MM.1S (cell line): Measurements from ENCODE around the gene SBF1.

Experiments
- DNase-seq: peaks from one replicate; pipeline ENCODE4 v3.0.0-alpha.2; 2015
- H2AFZ ChIP-seq: fragments of 300-600 bp; sonication (generic); 2 replicates; pipeline ENCODE4 v1.6.0; 2016; ENCODE audit warnings: antibody characterized with exemption, low read length
- H3F3A ChIP-seq: fragments of 300-600 bp; sonication (generic); 2 replicates; pipeline ENCODE4 v1.6.1; 2016; ENCODE audit warnings: mild to moderate bottlenecking, antibody characterized with exemption, low read length, moderate library complexity, mixed read lengths; ENCODE audit not compliant: insufficient read depth
- H3K27ac ChIP-seq: fragments of 300-600 bp; sonication (generic); 2 replicates; pipeline ENCODE4 v1.5.1; 2016; ENCODE audit warnings: mild to moderate bottlenecking, low read length
- H3K27me3 ChIP-seq: fragments of 300-600 bp; sonication (generic); replicated peaks from 2 replicates; pipeline ENCODE4 v1.6.0; 2016; ENCODE audit warnings: low read length; ENCODE audit not compliant: insufficient read depth
- H3K36me3 ChIP-seq: fragments of 300-600 bp; sonication (generic); replicated peaks from 2 replicates; pipeline ENCODE4 v1.6.1; 2016; ENCODE audit warnings: mild to moderate bottlenecking, low read length, mixed read lengths; ENCODE audit not compliant: insufficient read depth
- H3K4me1 ChIP-seq: fragments of 300-600 bp; sonication (generic); 2 replicates; pipeline ENCODE4 v1.6.1; 2016; ENCODE audit warnings: low read length, mixed read lengths
- H3K4me2 ChIP-seq: fragments of 300-600 bp; sonication (generic); 2 replicates; pipeline ENCODE4 v1.6.0; 2016; ENCODE audit warnings: low read depth, low read length
- H3K4me3 ChIP-seq: fragments of 300-600 bp; sonication (generic); 2 replicates; pipeline ENCODE4 v1.5.1; 2016; ENCODE audit warnings: low read length, mixed read lengths
- H3K79me2 ChIP-seq: fragments of 300-600 bp; sonication (generic); 2 replicates; pipeline ENCODE4 v1.6.1; 2016; ENCODE audit warnings: mixed run types, low read length, mixed read lengths
- H3K9ac ChIP-seq: fragments of 300-600 bp; sonication (generic); 2 replicates; pipeline ENCODE4 v1.6.1; 2016; ENCODE audit warnings: low read length, mixed read lengths
- H3K9me2 ChIP-seq: fragments of 300-600 bp; sonication (generic); replicated peaks from 2 replicates; pipeline ENCODE4 v1.6.1; 2016; ENCODE audit warnings: mild to moderate bottlenecking, low read length, mixed read lengths; ENCODE audit not compliant: insufficient read depth
- H3K9me3 ChIP-seq: fragments of 300-600 bp; sonication (generic); replicated peaks from 2 replicates; pipeline ENCODE4 v1.6.1; 2016; ENCODE audit warnings: mild to moderate bottlenecking, low read length, mixed read lengths; ENCODE audit not compliant: insufficient read depth
- H4K20me1 ChIP-seq: fragments of 300-600 bp; sonication (generic); 2 replicates; pipeline ENCODE4 v1.6.1; 2016; ENCODE audit warnings: mild to moderate bottlenecking, low read length, moderate library complexity, mixed read lengths; ENCODE audit not compliant: insufficient read depth
- EZH2 ChIP-seq: fragments of 300-600 bp; sonication (generic); optimal IDR thresholded peaks from 2 replicates; pipeline ENCODE3; 2017; ENCODE audit warnings: low read depth, mild to moderate bottlenecking, antibody characterized with exemption, low read length, mixed read lengths
- EZH2phosphoT487 ChIP-seq: fragments of 300-600 bp; sonication (generic); IDR thresholded peaks from 2 replicates; pipeline ENCODE4 v1.6.1; 2018; ENCODE audit warnings: antibody characterized with exemption, low read length
- TF ChIP-seq, protein P1 (sequence below): fragments of 300-600 bp; sonication (generic); IDR thresholded peaks from 2 replicates; pipeline ENCODE4 v1.5.1; 2016; ENCODE audit warnings: antibody characterized with exemption, low read length, mixed read lengths

SBF1 gene

DNA sequence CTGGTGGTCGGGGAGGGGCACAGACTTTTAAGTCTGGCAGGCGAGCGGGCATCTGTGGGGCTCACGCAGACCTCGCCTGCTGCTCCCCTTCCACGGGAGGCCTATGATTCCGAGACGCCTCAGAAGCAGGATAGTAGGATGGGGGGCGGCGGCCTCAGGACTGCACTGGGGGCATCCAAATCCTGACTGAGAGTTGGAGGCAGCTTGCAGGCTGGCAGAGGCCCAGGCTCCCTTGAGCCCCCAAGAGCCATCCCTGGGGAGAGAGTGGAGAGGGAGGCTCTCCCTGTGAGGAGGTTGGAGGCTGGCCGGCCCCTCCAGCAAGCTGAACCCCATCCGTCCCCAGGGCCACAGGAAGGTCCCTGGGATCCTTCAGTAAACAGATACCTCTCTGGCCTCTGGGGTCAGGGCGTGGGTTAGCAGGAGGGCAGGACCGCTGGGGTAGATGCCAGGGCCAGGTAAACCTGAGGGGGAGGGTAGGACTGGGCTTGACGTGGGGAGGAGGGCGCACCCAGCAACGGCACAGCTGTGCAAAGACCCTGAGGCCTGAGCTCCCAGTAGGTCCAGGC lies 33.3 kb downstream of the SBF1 start:
- H3K79me2 ChIP-seq, result no peaks in the 10 kb centered on the region
- no peak overlapping the region for H2AFZ ChIP-seq
- no peak overlapping the region for H3K27ac ChIP-seq
- no peaks in the 10 kb centered on the region for H3K36me3 ChIP-seq
- H3K4me1 ChIP-seq, result no peaks in the 10 kb centered on the region
- H3K9ac ChIP-seq, result no peak overlapping the region
- no peak overlapping the region for H3K4me2 ChIP-seq
- H3F3A ChIP-seq, result peaks cover 4% of the 10 kb centered on the region; the same call in 1 of the 2 replicates
- no peaks in the 10 kb centered on the region for H3K9me2 ChIP-seq
- no peaks in the 10 kb centered on the region for H3K27me3 ChIP-seq
- no peaks in the 10 kb centered on the region for H3K9me3 ChIP-seq
- H4K20me1 ChIP-seq, result no peaks in the 10 kb centered on the region
- no peak for TF ChIP-seq EZH2phosphoT487
- TF ChIP-seq, protein P1, sequence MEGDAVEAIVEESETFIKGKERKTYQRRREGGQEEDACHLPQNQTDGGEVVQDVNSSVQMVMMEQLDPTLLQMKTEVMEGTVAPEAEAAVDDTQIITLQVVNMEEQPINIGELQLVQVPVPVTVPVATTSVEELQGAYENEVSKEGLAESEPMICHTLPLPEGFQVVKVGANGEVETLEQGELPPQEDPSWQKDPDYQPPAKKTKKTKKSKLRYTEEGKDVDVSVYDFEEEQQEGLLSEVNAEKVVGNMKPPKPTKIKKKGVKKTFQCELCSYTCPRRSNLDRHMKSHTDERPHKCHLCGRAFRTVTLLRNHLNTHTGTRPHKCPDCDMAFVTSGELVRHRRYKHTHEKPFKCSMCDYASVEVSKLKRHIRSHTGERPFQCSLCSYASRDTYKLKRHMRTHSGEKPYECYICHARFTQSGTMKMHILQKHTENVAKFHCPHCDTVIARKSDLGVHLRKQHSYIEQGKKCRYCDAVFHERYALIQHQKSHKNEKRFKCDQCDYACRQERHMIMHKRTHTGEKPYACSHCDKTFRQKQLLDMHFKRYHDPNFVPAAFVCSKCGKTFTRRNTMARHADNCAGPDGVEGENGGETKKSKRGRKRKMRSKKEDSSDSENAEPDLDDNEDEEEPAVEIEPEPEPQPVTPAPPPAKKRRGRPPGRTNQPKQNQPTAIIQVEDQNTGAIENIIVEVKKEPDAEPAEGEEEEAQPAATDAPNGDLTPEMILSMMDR, result no peak
- H3K4me3 ChIP-seq, result no peak overlapping the region
- no peak for DNase-seq

DNA sequence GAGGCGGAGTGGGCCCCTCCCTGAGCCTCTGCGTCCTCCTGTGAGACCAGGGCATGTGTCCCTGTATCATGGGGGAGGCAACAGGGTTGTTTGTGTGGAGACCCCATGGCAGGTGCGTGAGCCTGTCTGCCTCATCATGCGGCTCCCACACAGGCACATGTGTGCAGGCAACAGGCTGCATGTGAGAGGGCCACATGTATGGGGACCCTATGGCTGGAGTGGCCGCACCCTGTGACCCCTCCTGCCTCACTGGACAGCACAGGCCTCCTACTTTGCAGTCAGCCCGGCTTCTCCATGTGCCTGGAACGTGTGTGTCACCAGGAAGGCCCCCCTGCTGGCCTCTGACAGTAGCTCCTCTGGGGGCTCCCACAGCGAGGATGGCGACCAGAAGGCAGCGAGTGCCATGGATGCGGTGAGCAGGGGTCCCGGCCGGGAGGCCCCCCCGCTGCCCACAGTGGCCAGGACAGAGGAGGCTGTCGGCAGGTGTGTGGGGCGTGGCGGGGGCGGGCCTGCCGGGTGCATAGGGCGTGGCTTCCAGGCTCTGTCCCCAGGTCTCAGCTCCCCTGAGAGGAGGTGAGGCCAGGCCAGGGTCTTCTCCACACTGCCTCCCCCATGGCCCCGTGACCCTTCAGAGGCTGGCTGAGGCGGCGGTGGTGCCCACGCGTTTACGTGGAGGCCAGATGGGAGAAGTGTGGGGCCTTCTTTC lies 34.1 kb downstream of the SBF1 start:
- no peak overlapping the region for H3K4me2 ChIP-seq
- no peak overlapping the region for H2AFZ ChIP-seq
- TF ChIP-seq, protein P1, result no peak
- TF ChIP-seq EZH2, result no peak
- TF ChIP-seq EZH2phosphoT487, result no peak
- no peaks in the 10 kb centered on the region for H3K27me3 ChIP-seq
- no peaks in the 10 kb centered on the region for H3K9me3 ChIP-seq
- H3K79me2 ChIP-seq, result no peaks in the 10 kb centered on the region
- H3K36me3 ChIP-seq, result no peaks in the 10 kb centered on the region
- no peak overlapping the region for H3K4me3 ChIP-seq
- no peak overlapping the region for H3K27ac ChIP-seq
- H3K4me1 ChIP-seq, result no peaks in the 10 kb centered on the region
- DNase-seq, result no peak
- no peaks in the 10 kb centered on the region for H4K20me1 ChIP-seq
- peaks cover 4% of the 10 kb centered on the region; the same call in 1 of the 2 replicates for H3F3A ChIP-seq
- H3K9ac ChIP-seq, result no peak overlapping the region
- H3K9me2 ChIP-seq, result no peaks in the 10 kb centered on the region

DNA sequence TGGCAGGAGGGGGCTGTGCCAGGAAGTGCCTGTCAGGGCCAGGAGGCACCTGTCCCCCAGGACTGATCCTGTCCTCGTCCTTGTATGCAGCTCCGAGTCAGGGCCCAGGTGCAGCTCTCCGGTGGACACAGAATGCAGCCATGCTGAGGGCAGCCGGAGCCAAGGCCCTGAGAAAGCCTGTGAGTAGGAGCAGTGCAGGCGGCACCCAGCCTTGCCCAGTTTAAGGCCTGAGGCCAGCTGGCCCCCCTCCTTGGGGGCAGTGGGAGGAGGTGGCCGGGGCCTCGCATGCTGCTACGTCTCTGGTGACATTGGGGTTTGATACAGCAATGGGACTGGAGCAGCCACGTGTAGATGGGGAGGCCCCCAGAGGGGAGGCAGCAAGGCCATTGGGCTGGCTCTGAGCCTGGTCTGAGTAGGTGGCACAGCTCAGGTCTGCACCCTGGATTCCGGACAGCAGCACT lies 34.9 kb downstream of the SBF1 start:
- H2AFZ ChIP-seq, result no peak overlapping the region
- TF ChIP-seq, protein P1, result no peak
- no peak for TF ChIP-seq EZH2phosphoT487
- no peak for TF ChIP-seq EZH2
- H3F3A ChIP-seq, result peaks cover 3% of the 10 kb centered on the region; the same call in 1 of the 2 replicates
- H3K36me3 ChIP-seq, result no peaks in the 10 kb centered on the region
- H3K9me3 ChIP-seq, result no peaks in the 10 kb centered on the region
- H3K27ac ChIP-seq, result no peak overlapping the region
- H3K4me3 ChIP-seq, result no peak overlapping the region
- no peaks in the 10 kb centered on the region for H3K9me2 ChIP-seq
- no peaks in the 10 kb centered on the region for H3K4me1 ChIP-seq
- H3K79me2 ChIP-seq, result no peaks in the 10 kb centered on the region
- no peak for DNase-seq
- no peak overlapping the region for H3K4me2 ChIP-seq
- no peak overlapping the region for H3K9ac ChIP-seq
- no peaks in the 10 kb centered on the region for H3K27me3 ChIP-seq
- no peaks in the 10 kb centered on the region for H4K20me1 ChIP-seq
